HL-60 (cell line): ENCODE results near the gene ZNRF4.

Experiments used
- CTCF ChIP-seq: IDR thresholded peaks from one replicate; pipeline ENCODE4 v1.5.1; 2011; ENCODE audit warnings: low read length, control low read depth, inconsistent platforms; ENCODE audit not compliant: insufficient read depth
- REST ChIP-seq: IDR thresholded peaks from 2 replicates; pipeline ENCODE4 v1.6.1; 2012; ENCODE audit warnings: low read depth; ENCODE audit not compliant: insufficient replicate concordance

- TF ChIP-seq CTCF (no peak), REST (no peak)
These were observed 48.9 kb downstream of the ZNRF4 start for GRCh38 chr19:5504114-5504513.
